GM12875 (cell line): ENCODE results near the gene MFGE8.
"Not testable (repeated sequence)": the region's sequence is repeated elsewhere in the genome, so short reads cannot be mapped to it uniquely, and the experiment has no call there.

ENCODE experiments used
- H3K4me3 ChIP-seq: one replicate; pipeline ENCODE4 v1.5.1; 2011; ENCODE audit warnings: low read depth, low read length, control low read depth
- CTCF ChIP-seq: IDR thresholded peaks from 2 replicates; pipeline ENCODE4 v1.5.1; 2011; ENCODE audit warnings: low read depth, mild to moderate bottlenecking, control low read depth, inconsistent platforms, low read length, moderate library complexity, borderline replicate concordance; ENCODE audit not compliant: insufficient read depth

MFGE8 gene

GRCh38 chr15:88930579-88930978, 17.4 kb upstream of the MFGE8 start:
- TF ChIP-seq CTCF, result no peak
- H3K4me3 ChIP-seq, result no peak overlapping the region

- not testable (repeated sequence) for H3K4me3 ChIP-seq
Measured at GRCh38 chr15:88929358-88930098, 16.3 kb upstream of the MFGE8 start.

- not testable (repeated sequence) for H3K4me3 ChIP-seq
Measured at GRCh38 chr15:88928192-88928591, 15.0 kb upstream of the MFGE8 start.

GRCh38 chr15:88925648-88926047, 12.5 kb upstream of the MFGE8 start:
- H3K4me3 ChIP-seq, result not testable (repeated sequence)

GRCh38 chr15:88920892-88921435, 7.8 kb upstream of the MFGE8 start:
- H3K4me3 ChIP-seq, result not testable (repeated sequence)

GRCh38 chr15:88920186-88920891, 7.2 kb upstream of the MFGE8 start:
- TF ChIP-seq CTCF, result no peak
- H3K4me3 ChIP-seq, result no peak overlapping the region

GRCh38 chr15:88918738-88919137, 5.6 kb upstream of the MFGE8 start:
- no peak overlapping the region for H3K4me3 ChIP-seq
- TF ChIP-seq CTCF, result no peak

GRCh38 chr15:88917760-88918159, 4.6 kb upstream of the MFGE8 start:
- H3K4me3 ChIP-seq, result no peak overlapping the region
- TF ChIP-seq CTCF, result no peak

GRCh38 chr15:88915354-88915753, 2.2 kb upstream of the MFGE8 start:
- TF ChIP-seq CTCF, result no peak
- H3K4me3 ChIP-seq, result no peak overlapping the region
